ENCODE measurements around the gene SLC6A17.

SLC6A17 gene

DNA sequence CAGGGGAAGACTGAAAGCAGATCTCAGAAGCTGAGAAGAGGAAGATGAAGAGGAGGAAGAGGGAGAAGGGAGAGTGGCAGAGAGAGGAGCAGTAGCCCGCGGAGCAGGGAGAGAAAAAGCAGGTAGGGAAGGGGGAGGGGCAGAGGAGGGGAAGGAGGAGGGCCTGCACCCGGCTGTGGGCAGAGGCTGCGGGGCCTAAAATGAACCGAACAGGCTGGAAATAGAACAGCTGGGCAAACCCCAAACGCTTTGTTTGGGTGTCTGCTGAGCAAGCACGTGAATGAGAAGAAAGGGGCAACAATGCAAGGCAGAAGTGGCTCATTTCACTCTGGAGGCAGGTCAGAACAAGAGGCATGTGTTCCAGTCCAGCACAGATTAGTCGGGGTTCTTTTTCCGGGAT lies 93.3 kb downstream of the SLC6A17 start:
- Histone ChIP-seq H3K9me3 (ENCODE audit: low read depth, low read length) (no peaks in the 10 kb centered on the region), H3K9ac (ENCODE audit: insufficient read length) (no peak overlapping the region), H3K27ac (no peak overlapping the region), H3K36me3 (ENCODE audit: insufficient read depth, low read length) (no peaks in the 10 kb centered on the region), H3K4me3 (no peak overlapping the region)
- DNase-seq (ENCODE audit: low read depth, low spot score): no peak
- TF ChIP-seq FOXP2 (optimal IDR thresholded peaks at IDR 0.05; ENCODE audit: control extremely low read depth, extremely low read length, insufficient read depth) (no peak), POLR2AphosphoS5 (IDR thresholded peaks at IDR 0.05; ENCODE audit: borderline replicate concordance, low read depth, low read length) (no peak), EZH2 (IDR thresholded peaks at IDR 0.05) (no peak)

DNA sequence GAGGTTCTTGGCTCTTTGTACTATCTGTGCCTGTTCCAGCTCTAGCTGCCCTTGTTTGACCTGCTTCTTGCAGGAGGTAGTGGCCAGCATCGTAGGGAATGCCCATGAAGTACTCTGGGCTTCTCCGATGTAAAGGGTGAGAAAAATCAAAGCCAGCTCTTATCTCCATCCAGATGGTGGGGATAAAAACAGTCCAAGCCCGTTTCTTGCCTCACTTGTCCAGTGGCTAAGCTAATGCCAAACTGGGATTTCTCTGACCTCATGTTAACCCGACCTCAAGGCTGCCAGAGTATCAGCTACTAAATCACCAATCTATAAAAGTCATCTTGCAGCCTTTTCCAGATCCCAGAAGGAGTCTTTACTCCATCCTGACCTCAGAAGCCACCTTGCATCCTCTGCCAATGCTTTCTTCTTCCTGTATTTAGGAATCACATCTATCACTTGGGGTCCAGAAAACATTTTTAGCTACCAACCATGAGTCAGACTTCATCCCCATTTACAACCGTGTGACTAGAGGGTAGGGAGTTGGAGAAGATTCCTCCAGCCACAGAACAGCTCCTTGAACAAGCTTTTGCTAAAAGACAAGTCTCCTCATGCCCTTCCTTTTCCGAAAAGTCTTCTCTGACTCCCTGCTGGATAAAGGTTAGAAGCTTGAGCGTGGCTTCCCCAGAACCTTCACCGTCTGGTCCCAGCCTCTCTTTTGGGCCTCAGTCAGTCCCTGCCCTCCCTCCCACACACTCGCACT lies 95.8 kb downstream of the SLC6A17 start:
- H3K36me3 ChIP-seq (ENCODE audit: insufficient read depth, low read length): no peaks in the 10 kb centered on the region
- no peak overlapping the region for H3K4me3 ChIP-seq
- TF ChIP-seq POLR2AphosphoS5 (IDR thresholded peaks at IDR 0.05; ENCODE audit: borderline replicate concordance, low read depth, low read length) (no peak), FOXP2 (optimal IDR thresholded peaks at IDR 0.05; ENCODE audit: control extremely low read depth, extremely low read length, insufficient read depth) (no peak), EZH2 (IDR thresholded peaks at IDR 0.05) (no peak)
- no peak overlapping the region for H3K9ac ChIP-seq (ENCODE audit: insufficient read length)
- H3K27ac ChIP-seq: no peak overlapping the region
- no peak for DNase-seq (ENCODE audit: low read depth, low spot score)
- H3K9me3 ChIP-seq (ENCODE audit: low read depth, low read length): no peaks in the 10 kb centered on the region

DNA sequence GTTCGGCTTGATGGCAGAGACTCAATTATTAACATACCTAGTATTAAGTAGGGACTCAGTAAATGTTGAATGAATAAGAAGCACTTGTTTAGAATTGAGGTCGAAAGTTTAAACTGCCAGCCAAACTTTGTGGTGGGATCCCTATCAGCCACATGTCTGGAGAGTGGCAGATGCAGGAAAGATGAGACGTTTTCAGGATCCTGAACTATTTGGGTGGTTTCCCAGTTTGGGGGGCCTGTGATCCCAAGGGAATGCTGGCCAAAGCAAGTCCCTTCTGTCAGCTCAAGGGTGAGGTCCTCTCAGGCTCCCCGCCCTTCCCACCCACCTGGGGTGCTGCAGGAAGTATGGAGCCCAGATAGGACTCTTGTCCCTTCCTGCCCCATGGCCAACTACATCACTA lies 98.5 kb downstream of the SLC6A17 start:
- no peak overlapping the region for H3K9ac ChIP-seq (ENCODE audit: insufficient read length)
- DNase-seq (ENCODE audit: low read depth, low spot score): no peak
- H3K36me3 ChIP-seq (ENCODE audit: insufficient read depth, low read length): no peaks in the 10 kb centered on the region
- H3K4me3 ChIP-seq: no peak overlapping the region
- no peak for TF ChIP-seq FOXP2 (optimal IDR thresholded peaks at IDR 0.05; ENCODE audit: control extremely low read depth, extremely low read length, insufficient read depth)
- no peak for TF ChIP-seq POLR2AphosphoS5 (IDR thresholded peaks at IDR 0.05; ENCODE audit: borderline replicate concordance, low read depth, low read length)
- TF ChIP-seq EZH2 (IDR thresholded peaks at IDR 0.05): no peak
- H3K9me3 ChIP-seq (ENCODE audit: low read depth, low read length): no peaks in the 10 kb centered on the region
- H3K27ac ChIP-seq: no peak overlapping the region

GRCh38 chr1:110249256-110249655 lies 99.0 kb downstream of the SLC6A17 start:
- Histone ChIP-seq H3K36me3 (ENCODE audit: insufficient read depth, low read length) (no peaks in the 10 kb centered on the region), H3K9ac (ENCODE audit: insufficient read length) (no peak overlapping the region), H3K4me3 (no peak overlapping the region), H3K27ac (no peak overlapping the region), H3K9me3 (ENCODE audit: low read depth, low read length) (no peaks in the 10 kb centered on the region)
- no peak for DNase-seq (ENCODE audit: low read depth, low spot score)
- TF ChIP-seq POLR2AphosphoS5 (IDR thresholded peaks at IDR 0.05; ENCODE audit: borderline replicate concordance, low read depth, low read length): no peak
- no peak for TF ChIP-seq FOXP2 (optimal IDR thresholded peaks at IDR 0.05; ENCODE audit: control extremely low read depth, extremely low read length, insufficient read depth)
- TF ChIP-seq EZH2 (IDR thresholded peaks at IDR 0.05): no peak

DNA sequence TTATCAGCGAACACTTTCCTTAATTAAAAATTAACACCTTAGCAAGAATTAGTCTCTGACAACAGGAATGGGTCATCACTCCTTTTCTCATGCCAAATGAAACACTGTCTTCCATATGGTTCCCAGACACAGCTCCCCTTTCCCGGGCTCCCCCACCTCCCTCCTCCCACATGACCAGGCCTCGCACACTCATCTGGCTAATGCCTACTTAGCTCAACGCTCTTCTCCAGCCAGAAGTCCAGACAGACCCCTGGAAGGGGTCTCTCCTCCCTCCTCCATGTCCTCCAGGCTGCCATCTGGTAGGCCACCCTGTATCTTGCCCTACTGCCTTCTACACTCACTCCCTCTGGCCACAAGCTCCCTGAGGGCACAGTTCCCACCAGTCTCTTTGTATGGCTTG lies 99.7 kb downstream of the SLC6A17 start:
- H3K27ac ChIP-seq: no peak overlapping the region
- H3K36me3 ChIP-seq (ENCODE audit: insufficient read depth, low read length): no peaks in the 10 kb centered on the region
- no peak for TF ChIP-seq POLR2AphosphoS5 (IDR thresholded peaks at IDR 0.05; ENCODE audit: borderline replicate concordance, low read depth, low read length)
- H3K9me3 ChIP-seq (ENCODE audit: low read depth, low read length): no peaks in the 10 kb centered on the region
- no peak overlapping the region for H3K9ac ChIP-seq (ENCODE audit: insufficient read length)
- no peak for DNase-seq (ENCODE audit: low read depth, low spot score)
- no peak overlapping the region for H3K4me3 ChIP-seq

DNA sequence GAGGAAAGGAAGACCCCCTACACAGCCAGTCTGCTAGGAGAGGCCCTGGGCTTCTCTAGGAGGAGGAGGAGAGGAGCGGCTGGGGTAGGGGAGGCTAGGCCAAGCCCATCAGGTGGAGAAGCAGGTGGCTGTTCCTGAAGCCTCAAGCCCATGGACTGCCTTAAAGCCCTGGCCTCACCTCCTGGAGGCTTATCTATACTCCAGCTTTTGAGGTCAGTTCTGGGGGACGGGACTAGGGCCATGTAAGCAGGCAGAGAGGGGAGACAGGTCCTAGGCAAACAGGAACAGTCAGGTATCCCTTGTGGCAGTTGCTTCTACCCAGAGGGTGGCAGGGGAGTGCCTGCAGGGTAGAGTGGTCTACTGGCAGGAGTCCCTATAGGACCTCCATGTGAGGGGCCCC lies 100.5 kb downstream of the SLC6A17 start:
- H3K9me3 ChIP-seq (ENCODE audit: low read depth, low read length): no peaks in the 10 kb centered on the region
- TF ChIP-seq EZH2 (IDR thresholded peaks at IDR 0.05) (no peak), POLR2AphosphoS5 (IDR thresholded peaks at IDR 0.05; ENCODE audit: borderline replicate concordance, low read depth, low read length) (no peak), FOXP2 (optimal IDR thresholded peaks at IDR 0.05; ENCODE audit: control extremely low read depth, extremely low read length, insufficient read depth) (no peak)
- DNase-seq (ENCODE audit: low read depth, low spot score): no peak

More for the DNA sequence above, 100.5 kb downstream of the SLC6A17 start:
- Histone ChIP-seq H3K4me3 (no peak overlapping the region), H3K27ac (no peak overlapping the region), H3K36me3 (ENCODE audit: insufficient read depth, low read length) (no peaks in the 10 kb centered on the region), H3K9ac (ENCODE audit: insufficient read length) (no peak overlapping the region)

Measured in SK-N-MC (cell line).